ENCODE results near the gene KRTAP4-7.

DNA sequence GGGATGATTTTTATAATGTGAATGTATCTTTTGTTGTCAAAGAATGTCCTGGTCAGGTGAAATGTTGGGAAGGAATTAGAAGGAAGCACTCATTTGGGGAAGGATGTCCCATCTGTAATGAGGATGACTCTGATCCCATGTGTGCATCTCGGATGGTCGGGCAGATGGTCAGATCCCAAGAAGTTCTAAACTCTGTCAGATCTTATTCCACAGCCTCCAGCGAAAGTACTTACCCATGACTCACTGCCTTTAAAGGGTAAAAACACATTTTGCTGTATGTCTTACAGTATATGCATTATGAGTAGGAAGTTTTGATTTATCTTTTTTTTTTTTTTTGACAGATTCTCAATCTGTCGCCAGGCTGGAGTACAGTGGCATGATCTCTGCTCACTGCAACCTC, 34.8 kb downstream of the KRTAP4-7 start:
- TF ChIP-seq CTCF (IDR thresholded peaks at IDR 0.05) (no peak), POLR2A (IDR thresholded peaks at IDR 0.05) (no peak)

Data from lower leg skin (tissue), 3 donors.